Coronary artery (tissue), 2 donors: ENCODE data around the gene STBD1.

ENCODE experiments used
- DNase-seq: peaks from one replicate; pipeline ENCODE4 v3.0.0-alpha.2; 2017; ENCODE audit warnings: low spot score
- H3K27ac ChIP-seq, 2 donors: fragments of 200-600 bp; sonication (generic); one replicate each; pipeline ENCODE4 v1.5.1; 2016 to 2019
- H3K4me3 ChIP-seq: fragments of 200-600 bp; sonication (generic); 2 replicates; pipeline ENCODE4 v1.5.1; 2016; ENCODE audit warnings: mild to moderate bottlenecking, moderate library complexity
- CTCF ChIP-seq: fragments of 200-600 bp; sonication (generic); IDR thresholded peaks from one replicate; pipeline ENCODE4 v1.5.1; 2019; ENCODE audit warnings: antibody characterized with exemption

The STBD1 gene

GRCh38 chr4:76302826-76303438 lies 3.6 kb upstream of the STBD1 start:
- H3K4me3 ChIP-seq, result no peak overlapping the region
- H3K27ac ChIP-seq, result no peak overlapping the region
- no peak for DNase-seq
- no peak for TF ChIP-seq CTCF

GRCh38 chr4:76305033-76305687 lies 1.4 kb upstream of the STBD1 start:
- H3K27ac ChIP-seq, result peak overlapping the region; percentile 88 to 94
- no peak for DNase-seq
- TF ChIP-seq CTCF, result no peak
- peak overlapping the region; percentile 93 for H3K4me3 ChIP-seq

- peak; percentile 16 for TF ChIP-seq CTCF
- Histone ChIP-seq H3K27ac (peak overlapping the region; percentile 88 to 94), H3K4me3 (peak overlapping the region; percentile 93)
- DNase-seq, result no peak
These were observed 538 bp downstream of the STBD1 start for GRCh38 chr4:76306882-76307659.

GRCh38 chr4:76307660-76308014 lies 1.1 kb downstream of the STBD1 start:
- TF ChIP-seq CTCF, result no peak
- no peak for DNase-seq
- peak overlapping the region; percentile 88 to 94 for H3K27ac ChIP-seq

GRCh38 chr4:76308548-76308947 lies 2.0 kb downstream of the STBD1 start:
- Histone ChIP-seq H3K27ac (peak overlapping the region in 1 of 2 donors; percentile 64), H3K4me3 (peak overlapping the region; percentile 93)
- TF ChIP-seq CTCF, result no peak
- DNase-seq, result no peak

More at GRCh38 chr4:76307660-76308014, 1.1 kb downstream of the STBD1 start:
- peak overlapping the region; percentile 93 for H3K4me3 ChIP-seq

GRCh38 chr4:76309939-76310550 lies 3.5 kb downstream of the STBD1 start:
- DNase-seq, result no peak
- Histone ChIP-seq H3K4me3 (no peak overlapping the region), H3K27ac (no peak overlapping the region)
- TF ChIP-seq CTCF, result no peak
